HCT116 (cell line): ENCODE results near the gene PTBP3. TPM values are rescaled to one million over a fixed set of nuclear protein-coding genes. Genes with fewer than 3 reads are reported as not detected.

Experiments
- ATAC-seq: fragments of 200-7000 bp; cut with Tn5 transposase; 2 replicates; pipeline ENCODE4 v1.9.1; 2020; ENCODE audit warnings: mild to moderate bottlenecking, moderate library complexity
- BruUV-seq: library from RNA; stranded (reverse); fragments of 400-500 nt; replicated peaks from 2 replicates; lab custom pipeline; 2021; lab: Mats Ljungman, UMichigan
- CTCF ChIA-PET: fragments of 300-600 bp; sonication (Branson Sonifier 250); formaldehyde crosslinking; loops from one replicate; lab custom pipeline; 2021; ENCODE audit warnings: antibody characterized with exemption; lab: Charles Lee
- POLR2A ChIA-PET: fragments of 300-600, 350-600 bp; sonication (Branson Sonifier 250); formaldehyde crosslinking; loops from one replicate; lab custom pipeline; 2021; ENCODE audit warnings: antibody characterized with exemption; lab: Charles Lee
- RAD21 ChIA-PET, 2 experiments: fragments of 300-600 bp; sonication (Branson Sonifier 250); formaldehyde crosslinking; loops; one replicate each; lab custom pipeline; 2023; ENCODE audit warnings: low total read pairs in 2 of 2; ENCODE audit not compliant: uncharacterized antibody in 2 of 2, unreplicated experiment in 2 of 2, low non-redundant PET in 1 of 2; lab: Charles Lee
- DNase-seq: peaks from one replicate; pipeline ENCODE4 v3.0.0-alpha.2; 2010; ENCODE audit warnings: low read depth, low spot score
- H2AFZ ChIP-seq: fragments of 200-600 bp; shearing (Covaris generic), sonication (generic); 2 replicates; pipeline ENCODE4 v1.6.1; 2017; ENCODE audit warnings: low read depth, mixed run types, mixed read lengths, antibody characterized with exemption, low read length; ENCODE audit not compliant: poor library complexity, severe bottlenecking
- H3K27ac ChIP-seq: 2 replicates; pipeline ENCODE4 v1.5.1; 2012; ENCODE audit warnings: low read depth, low read length
- H3K27me3 ChIP-seq: fragments of 200-600 bp; sonication (generic); 2 replicates; pipeline ENCODE4 v1.6.1; 2016; ENCODE audit warnings: mixed run types, low read length, mixed read lengths; ENCODE audit not compliant: insufficient read depth
- H3K36me3 ChIP-seq, 2 experiments: fragments of 200-500 bp in 1 of 2; fragments of 200-600 bp in 1 of 2; sonication (Bioruptor generic) in 1 of 2; sonication (generic) in 1 of 2; 2 replicates each; pipeline versions ENCODE4 v1.5.1 to v1.6.1; 2014 to 2016; ENCODE audit warnings: low read length in 2 of 2, inconsistent platforms in 1 of 2, mixed read lengths in 1 of 2, mixed run types in 1 of 2; ENCODE audit not compliant: insufficient read depth in 2 of 2, control insufficient read depth in 1 of 2
- H3K4me1 ChIP-seq, 2 experiments: fragments of 200-600 bp in 1 of 2; sonication (generic) in 1 of 2; 2 replicates each; pipeline versions ENCODE4 v1.5.1 to v1.6.1; 2012 to 2017; ENCODE audit warnings: low read length in 2 of 2, inconsistent platforms in 1 of 2, mild to moderate bottlenecking in 1 of 2, mixed read lengths in 1 of 2, mixed run types in 1 of 2, moderate library complexity in 1 of 2; ENCODE audit not compliant: insufficient read depth in 2 of 2, control insufficient read depth in 1 of 2
- H3K4me2 ChIP-seq: fragments of 200-600 bp; sonication (generic); 2 replicates; pipeline ENCODE4 v1.6.1; 2017; ENCODE audit warnings: mixed run types, low read length, mixed read lengths
- H3K4me3 ChIP-seq, 2 experiments: fragments of 200-600 bp in 1 of 2; sonication (generic) in 1 of 2; replicated peaks in 1 of 2; 2 replicates each; pipeline ENCODE4 v1.5.1; 2011 to 2016; ENCODE audit warnings: low read length in 2 of 2, control low read depth in 1 of 2, low read depth in 1 of 2, mild to moderate bottlenecking in 1 of 2, mixed read lengths in 1 of 2, mixed run types in 1 of 2
- H3K79me2 ChIP-seq: fragments of 200-600 bp; sonication (generic); 2 replicates; pipeline ENCODE4 v1.6.1; 2017; ENCODE audit warnings: mild to moderate bottlenecking, mixed run types, low read length, moderate library complexity, mixed read lengths; ENCODE audit not compliant: insufficient read depth
- H3K9ac ChIP-seq: fragments of 200-600 bp; sonication (generic); 2 replicates; pipeline ENCODE4 v1.6.1; 2016; ENCODE audit warnings: low read length, mixed read lengths
- H3K9me2 ChIP-seq: fragments of 200-600 bp; sonication (generic), shearing (Covaris generic); 2 replicates; pipeline ENCODE4 v1.6.1; 2017; ENCODE audit warnings: mixed run types, mild to moderate bottlenecking, moderate library complexity; ENCODE audit not compliant: insufficient read depth
- H3K9me3 ChIP-seq, 2 experiments: fragments of 200-500 bp in 1 of 2; fragments of 200-600 bp in 1 of 2; sonication (Bioruptor generic) in 1 of 2; sonication (generic) in 1 of 2; 2 replicates each; pipeline ENCODE4 v1.6.1; 2014 to 2017; ENCODE audit warnings: low read length in 2 of 2, mixed read lengths in 2 of 2, inconsistent platforms in 1 of 2, low read depth in 1 of 2, mild to moderate bottlenecking in 1 of 2, mixed run types in 1 of 2, moderate library complexity in 1 of 2; ENCODE audit not compliant: control insufficient read depth in 1 of 2, insufficient read depth in 1 of 2
- H4K20me1 ChIP-seq: fragments of 200-600 bp; sonication (generic), shearing (Covaris generic); 2 replicates; pipeline ENCODE4 v1.6.1; 2017; ENCODE audit warnings: mixed run types, mild to moderate bottlenecking, moderate library complexity; ENCODE audit not compliant: insufficient read depth
- CBX3 ChIP-seq: IDR thresholded peaks from 2 replicates; pipeline ENCODE4 v1.6.1; 2012; ENCODE audit warnings: low read depth
- CEBPB ChIP-seq: IDR thresholded peaks from 2 replicates; pipeline ENCODE4 v1.6.1; 2012; ENCODE audit warnings: low read depth
- CTCF ChIP-seq, 3 experiments: fragments of 200-600 bp in 1 of 3; sonication (generic) in 1 of 3; IDR thresholded peaks in 2 of 3; conservative IDR thresholded peaks in 1 of 3; 2 replicates each; pipeline ENCODE4 v1.5.1; 2012 to 2017; ENCODE audit warnings: low read depth in 2 of 3, low read length in 2 of 3, antibody characterized with exemption in 1 of 3, borderline replicate concordance in 1 of 3, control low read depth in 1 of 3, mild to moderate bottlenecking in 1 of 3, mixed read lengths in 1 of 3, mixed run types in 1 of 3, moderate library complexity in 1 of 3; ENCODE audit not compliant: insufficient read depth in 1 of 3
- EGR1 ChIP-seq: IDR thresholded peaks from 2 replicates; pipeline ENCODE4 v1.6.1; 2012; ENCODE audit warnings: low read depth
- ELF1 ChIP-seq: IDR thresholded peaks from 2 replicates; pipeline ENCODE4 v1.6.1; 2012; ENCODE audit warnings: low read depth, borderline replicate concordance
- EZH2 ChIP-seq: fragments of 200-600 bp; sonication (generic); IDR thresholded peaks from 2 replicates; pipeline ENCODE4 v1.6.1; 2017; ENCODE audit warnings: antibody characterized with exemption, mixed run types
- FOSL1 ChIP-seq: IDR thresholded peaks from 2 replicates; pipeline ENCODE4 v1.6.1; 2012; ENCODE audit warnings: low read depth
- JUND ChIP-seq: IDR thresholded peaks from 2 replicates; pipeline ENCODE4 v1.6.1; 2012
- MAX ChIP-seq: IDR thresholded peaks from 2 replicates; pipeline ENCODE4 v1.6.1; 2012
- POLR2A ChIP-seq: IDR thresholded peaks from 2 replicates; pipeline ENCODE4 v1.7.0; 2011; ENCODE audit warnings: borderline replicate concordance; ENCODE audit not compliant: insufficient read depth, insufficient read length; ENCODE audit errors: extremely low read depth
- POLR2AphosphoS5 ChIP-seq: IDR thresholded peaks from 2 replicates; pipeline ENCODE4 v1.6.1; 2011; ENCODE audit warnings: mild to moderate bottlenecking, low read depth, low read length, moderate library complexity
- RAD21 ChIP-seq: IDR thresholded peaks from 2 replicates; pipeline ENCODE4 v1.6.1; 2012; ENCODE audit warnings: low read depth, mild to moderate bottlenecking
- REST ChIP-seq: IDR thresholded peaks from 2 replicates; pipeline ENCODE4 v1.6.1; 2012; ENCODE audit warnings: low read depth
- SP1 ChIP-seq: IDR thresholded peaks from 2 replicates; pipeline ENCODE4 v1.6.1; 2012; ENCODE audit warnings: low read depth
- SRF ChIP-seq: IDR thresholded peaks from 2 replicates; pipeline ENCODE4 v1.6.1; 2012; ENCODE audit warnings: low read depth
- TCF7L2 ChIP-seq: IDR thresholded peaks from 2 replicates; pipeline ENCODE4 v1.7.0; 2011; ENCODE audit warnings: borderline replicate concordance, inconsistent platforms; ENCODE audit not compliant: insufficient read depth, insufficient read length; ENCODE audit errors: extremely low read depth
- ZFX ChIP-seq: fragments of 450-650 bp; IDR thresholded peaks from 2 replicates; pipeline ENCODE4 v1.6.1; 2017
- ZNF274 ChIP-seq: fragments of 200-500 bp; sonication (Bioruptor generic); IDR thresholded peaks from 2 replicates; pipeline ENCODE4 v1.6.1; 2014; ENCODE audit warnings: mild to moderate bottlenecking, low read depth, low read length, inconsistent platforms
- intact Hi-C: fragments of 100-400 bp; cut with micrococcal nuclease; formaldehyde crosslinking; loops from 2 replicates; pipeline ENCODE4 v1.10.0; 2022
- total RNA-seq: library from RNA; stranded (reverse); gene quantifications from one replicate; pipeline ENCODE4 v1.2.1, GENCODE V29; 2021; ENCODE audit not compliant: unreplicated experiment

The PTBP3 gene
- total RNA-seq, 1 experiment from 2014 or later: 102 TPM

GRCh38 chr9:112232233-112232632 is 101.2 kb downstream of the PTBP3 start (continued):
- TF ChIP-seq CTCF (IDR thresholded peaks at IDR 0.05 in 2 of 3, conservative IDR thresholded peaks at IDR 0.05 in 1 of 3; ENCODE audit: borderline replicate concordance in 1 of 3, insufficient read depth in 1 of 3, low read depth in 2 of 3, low read length in 2 of 3) (no peak), TCF7L2 (no peak)
- TF ChIP-seq, all 23 proteins: peak for 0

GRCh38 chr9:112226091-112226490 is 107.3 kb downstream of the PTBP3 start:
- ATAC-seq (no peak), DNase-seq (no peak)
- H4K20me1 ChIP-seq: no peaks in the 10 kb centered on the region
- H2AFZ ChIP-seq: no peak overlapping the region
- no peaks in the 10 kb centered on the region for H3K27me3 ChIP-seq
- 0 out of 2 replicates have a peak, but pooled peaks cover 5% of the 10 kb centered on the region for H3K9me2 ChIP-seq
- TF ChIP-seq JUND (no peak), FOSL1 (no peak), RAD21 (no peak), SP1 (no peak), POLR2AphosphoS5 (no peak), CEBPB (no peak), EGR1 (no peak), EZH2 (no peak), CTCF (IDR thresholded peaks at IDR 0.05 in 2 of 3, conservative IDR thresholded peaks at IDR 0.05 in 1 of 3; ENCODE audit: borderline replicate concordance in 1 of 3, insufficient read depth in 1 of 3, low read depth in 2 of 3, low read length in 2 of 3) (no peak), TCF7L2 (no peak), ELF1 (no peak), POLR2A (no peak), CBX3 (no peak), SRF (no peak), MAX (no peak), ZNF274 (no peak), REST (no peak), ZFX (no peak)
- POLR2A ChIA-PET: no interaction called here
- intact Hi-C loops: no loop called here
- H3K9me3 ChIP-seq: no peaks in the 10 kb centered on the region
- H3K4me3 ChIP-seq: no peak overlapping the region
- no peaks in the 10 kb centered on the region for H3K4me1 ChIP-seq
- peaks cover 14 to 20% of the 10 kb centered on the region in 2 experiments; a peak in 3 of 4 replicates for H3K36me3 ChIP-seq
- no peak overlapping the region for H3K4me2 ChIP-seq
- BruUV-seq: no TSS peak
- RAD21 ChIA-PET: no interaction called here
- H3K27ac ChIP-seq: no peak overlapping the region
- H3K79me2 ChIP-seq: no peaks in the 10 kb centered on the region
- CTCF ChIA-PET: no interaction called here
- no peak overlapping the region for H3K9ac ChIP-seq
